GM18502 (cell line): ENCODE data around the gene ZNF208.
"Not testable (repeated sequence)": the region's sequence is repeated elsewhere in the genome, so short reads cannot be mapped to it uniquely, and the experiment has no call there.

Source experiments
- ATAC-seq: cut with Tn5 transposase; IDR thresholded peaks from one replicate; pipeline ENCODE4 v1.9.1; 2021; ENCODE audit warnings: mild to moderate bottlenecking; ENCODE audit not compliant: unreplicated experiment, poor library complexity

The ZNF208 gene

GRCh38 chr19:22010437-22011143 lies at the start of gene ZNF208:
Gene ZNF208 (minus strand): TSS chr19:22010943. CDS start chr19:22010794, 149 bp downstream.
- not testable (repeated sequence) for ATAC-seq

GRCh38 chr19:22052644-22053013 lies 41.9 kb upstream of the ZNF208 start:
- peak; percentile 48 for ATAC-seq

GRCh38 chr19:22041151-22041550 lies 30.4 kb upstream of the ZNF208 start:
- not testable (repeated sequence) for ATAC-seq

- ATAC-seq: no peak
Measured at GRCh38 chr19:22030680-22031079, 19.9 kb upstream of the ZNF208 start.

- ATAC-seq: no peak
Measured at GRCh38 chr19:22026687-22027086, 15.9 kb upstream of the ZNF208 start.

- ATAC-seq: not testable (repeated sequence)
Measured at GRCh38 chr19:22025539-22025938, 14.8 kb upstream of the ZNF208 start.

DNA sequence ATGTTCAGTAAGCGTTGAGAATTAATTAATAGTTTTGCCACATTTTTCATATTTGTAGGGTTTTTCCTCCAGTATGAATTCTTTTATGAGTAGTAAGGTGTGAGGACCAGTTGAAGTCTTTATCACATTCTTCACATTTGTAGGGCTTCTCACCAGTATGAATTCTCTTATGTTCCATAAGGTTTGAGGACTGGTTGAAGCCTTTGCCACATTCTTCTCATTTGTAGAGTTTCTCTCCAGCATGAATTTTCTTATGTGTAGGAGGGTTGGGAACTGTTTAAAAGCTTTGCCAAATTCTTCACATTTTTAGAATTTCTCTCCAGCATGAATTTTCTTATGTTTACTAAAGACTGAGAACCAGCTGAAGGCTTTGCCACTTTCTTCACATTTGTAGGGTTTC lies 40.3 kb downstream of the ZNF208 start:
- ATAC-seq: no peak

- no peak for ATAC-seq
Measured at GRCh38 chr19:21947775-21948174, 63.0 kb downstream of the ZNF208 start.

DNA sequence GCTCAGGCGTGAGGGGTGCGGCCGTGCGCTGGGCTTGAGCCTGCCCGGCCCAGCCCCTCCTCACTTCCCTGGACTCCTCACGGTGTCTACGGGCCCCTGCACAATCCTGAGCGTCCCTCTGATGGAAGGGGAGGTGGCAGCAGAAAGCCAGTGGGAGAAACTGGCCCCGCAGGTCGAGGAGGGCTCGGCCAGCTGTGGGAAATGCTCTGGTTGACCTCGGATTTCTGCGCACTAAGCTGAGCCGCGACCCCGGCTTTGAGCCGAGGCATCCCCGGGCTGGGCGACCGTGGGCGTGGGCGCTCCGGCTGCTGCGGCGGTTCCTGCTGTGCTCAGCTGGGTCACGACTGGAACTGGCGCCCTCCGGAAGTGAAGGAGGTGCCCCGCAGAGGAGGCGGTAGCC lies 70.1 kb downstream of the ZNF208 start:
- no peak for ATAC-seq

DNA sequence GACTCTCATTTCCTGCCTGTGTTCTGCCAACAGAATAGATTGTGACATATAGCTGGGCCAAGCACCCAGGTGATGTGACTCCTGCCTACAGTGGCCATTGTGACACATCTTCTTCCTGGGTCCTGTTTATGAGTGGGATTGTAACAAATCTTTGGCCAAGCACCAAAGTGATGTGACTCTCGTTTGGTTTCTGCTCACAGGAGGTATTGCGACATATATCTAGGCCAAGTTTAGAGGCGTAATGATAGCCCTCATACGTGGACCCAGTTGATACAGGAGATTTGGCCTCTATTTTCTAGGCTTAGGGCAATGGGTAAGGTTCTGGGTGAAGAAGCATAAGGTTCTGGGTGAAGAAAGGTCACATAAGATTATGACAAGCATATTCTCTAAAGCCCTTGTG lies 76.2 kb downstream of the ZNF208 start:
- ATAC-seq: no peak

DNA sequence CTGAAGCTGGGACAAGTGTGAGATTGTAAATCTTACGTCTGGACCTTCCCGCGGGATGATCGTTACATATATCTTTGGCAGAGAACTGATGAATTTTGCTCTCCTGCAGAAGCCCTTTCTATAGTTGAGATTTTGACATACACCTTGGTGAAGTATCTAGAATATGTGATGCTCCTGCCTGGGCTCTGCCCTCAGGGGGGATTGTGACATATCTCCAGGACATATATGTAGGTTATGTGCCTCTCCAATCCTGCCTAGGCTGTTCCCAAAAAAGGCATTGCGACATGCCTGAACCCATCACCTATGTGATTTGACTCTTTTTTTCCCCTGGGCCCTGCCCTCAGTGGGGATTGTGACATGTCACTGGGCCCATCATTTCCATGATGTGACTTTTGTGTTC lies 76.6 kb downstream of the ZNF208 start:
- ATAC-seq: no peak

- ATAC-seq: no peak
Measured at GRCh38 chr19:21922276-21922675, 88.5 kb downstream of the ZNF208 start.

DNA sequence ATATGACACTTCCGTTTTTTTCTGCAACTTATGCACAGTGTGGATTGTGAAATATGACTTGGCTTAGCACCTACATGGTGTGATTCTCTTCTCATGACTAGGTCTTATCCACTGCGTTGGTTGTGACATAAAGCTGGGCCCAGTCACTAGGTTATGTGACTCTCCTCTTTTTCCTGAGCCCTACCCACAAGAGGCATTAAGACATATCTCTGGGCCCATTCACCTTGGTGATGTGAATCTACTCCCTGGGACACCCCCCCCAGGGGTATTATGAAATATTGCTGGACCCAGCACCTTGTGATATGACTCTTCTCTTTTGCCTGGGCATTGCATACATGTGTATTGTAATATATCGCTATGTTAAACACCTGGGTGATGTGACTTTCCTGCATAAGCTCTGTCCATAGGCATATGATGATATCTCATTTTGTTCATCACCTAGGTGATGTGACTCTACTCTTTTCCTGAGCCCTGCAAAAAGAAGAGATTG lies 89.0 kb downstream of the ZNF208 start:
- ATAC-seq: no peak

DNA sequence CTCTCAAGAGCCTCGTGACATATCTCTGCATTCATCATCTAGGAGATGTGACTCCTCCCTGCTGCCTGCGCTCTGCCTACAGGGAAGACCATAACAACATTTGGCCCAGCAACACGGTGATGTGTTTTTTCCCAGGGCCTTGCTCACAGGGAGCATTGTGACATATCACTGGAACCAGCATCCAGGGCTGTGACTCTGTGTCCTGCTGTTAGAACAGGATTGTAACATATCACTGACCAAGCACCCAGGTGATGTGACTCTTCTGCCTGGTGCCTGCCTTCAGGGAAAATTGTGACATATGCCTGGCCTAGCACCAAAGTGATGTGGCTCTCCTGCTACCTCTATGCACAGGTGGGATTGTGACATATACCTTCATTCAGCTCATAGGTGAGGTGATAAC lies 95.3 kb downstream of the ZNF208 start:
- ATAC-seq: no peak

- no peak for ATAC-seq
Measured at GRCh38 chr19:21912654-21913053, 98.1 kb downstream of the ZNF208 start.

DNA sequence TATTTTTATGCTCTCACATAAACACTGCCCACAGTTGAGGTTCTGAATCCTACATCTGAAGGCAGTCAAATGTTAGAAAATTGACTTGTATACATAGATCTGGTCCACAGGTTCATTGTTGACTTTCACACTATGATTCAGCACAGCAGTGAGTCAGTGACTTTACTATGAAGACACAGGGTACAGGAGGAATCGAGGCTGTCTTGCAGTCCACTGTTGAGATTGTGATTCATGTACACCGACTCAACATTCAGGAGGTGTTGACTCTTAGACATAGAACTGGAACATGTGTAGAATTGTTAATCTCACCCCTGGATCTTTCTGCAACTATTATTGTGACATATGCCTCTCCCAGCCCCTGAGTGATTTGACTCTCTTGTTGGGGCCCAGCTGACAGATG lies 100.4 kb downstream of the ZNF208 start:
- ATAC-seq: no peak

DNA sequence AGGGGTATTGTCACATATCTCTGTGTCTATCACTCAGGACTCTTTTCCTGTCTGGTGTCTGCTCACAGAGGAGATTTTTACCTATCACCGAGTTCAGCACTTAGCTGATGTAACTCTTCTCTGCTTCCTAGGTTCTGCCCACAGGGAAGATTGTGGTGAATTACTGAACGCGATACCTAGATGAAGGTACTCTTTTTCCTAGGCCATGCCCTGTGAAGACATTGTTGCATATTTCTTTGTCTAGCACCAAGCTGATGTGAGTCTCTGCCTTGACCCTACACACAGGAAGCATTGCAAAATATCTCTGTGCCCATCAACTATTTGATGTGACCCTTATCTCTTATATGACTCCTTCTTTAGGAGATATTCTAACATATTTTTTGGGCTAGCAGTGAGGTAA lies 102.7 kb downstream of the ZNF208 start:
- no peak for ATAC-seq

DNA sequence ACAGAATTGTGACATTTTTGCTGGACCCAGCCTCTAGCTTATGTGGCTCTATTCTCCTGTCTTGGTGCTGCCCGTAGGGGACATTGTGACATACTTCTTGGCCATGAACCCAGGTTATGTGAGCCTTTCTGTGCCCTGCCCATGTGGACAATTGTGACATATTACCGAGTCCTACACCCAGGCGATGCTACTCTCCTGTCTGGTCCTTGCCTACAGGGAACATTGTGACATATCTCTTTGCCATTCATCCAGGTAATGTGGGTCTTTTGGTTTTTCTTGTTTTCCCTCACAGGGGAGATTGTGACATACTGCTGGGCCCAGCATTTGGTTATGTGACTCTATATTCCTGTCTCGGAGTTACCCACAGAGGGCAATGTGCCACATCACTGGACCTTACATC lies 103.2 kb downstream of the ZNF208 start:
- no peak for ATAC-seq

DNA sequence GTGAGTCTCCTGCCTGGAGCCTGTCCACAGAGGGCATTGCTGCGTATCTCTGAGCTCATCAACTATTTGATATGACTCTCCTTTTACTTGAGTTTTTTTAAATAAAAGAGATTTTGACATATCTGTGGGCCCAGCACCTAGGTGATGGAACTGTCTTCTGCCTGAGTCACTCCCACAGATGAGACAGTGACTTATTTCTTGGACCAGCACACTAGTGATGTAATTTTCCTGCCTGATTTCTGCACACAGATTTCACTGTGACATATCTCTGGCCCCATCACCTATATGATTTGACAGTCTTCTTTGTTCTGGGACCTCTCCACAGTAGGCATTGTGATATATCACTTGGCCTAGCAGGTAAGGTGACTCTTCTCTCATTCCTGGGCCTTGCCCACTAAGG lies 108.2 kb downstream of the ZNF208 start:
- ATAC-seq: no peak

DNA sequence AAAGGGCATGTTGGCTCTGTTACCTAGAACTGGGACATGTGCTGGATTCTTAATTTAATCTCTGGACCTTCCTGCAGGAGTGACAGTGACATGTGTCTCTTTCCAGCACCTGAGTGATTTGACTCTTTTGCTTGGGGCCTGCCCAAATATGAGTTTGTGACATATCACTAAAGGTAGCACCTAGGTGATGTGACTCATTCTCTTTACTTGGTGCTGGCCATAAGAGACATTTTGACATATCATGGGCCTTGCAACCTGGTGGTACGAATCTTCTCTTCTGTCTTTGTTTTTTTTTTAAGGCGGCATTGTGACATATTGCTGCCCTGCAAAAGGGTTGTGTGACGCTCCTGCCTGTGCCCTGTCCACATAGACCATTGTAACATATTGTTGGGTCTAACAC lies 108.9 kb downstream of the ZNF208 start:
- ATAC-seq: no peak

DNA sequence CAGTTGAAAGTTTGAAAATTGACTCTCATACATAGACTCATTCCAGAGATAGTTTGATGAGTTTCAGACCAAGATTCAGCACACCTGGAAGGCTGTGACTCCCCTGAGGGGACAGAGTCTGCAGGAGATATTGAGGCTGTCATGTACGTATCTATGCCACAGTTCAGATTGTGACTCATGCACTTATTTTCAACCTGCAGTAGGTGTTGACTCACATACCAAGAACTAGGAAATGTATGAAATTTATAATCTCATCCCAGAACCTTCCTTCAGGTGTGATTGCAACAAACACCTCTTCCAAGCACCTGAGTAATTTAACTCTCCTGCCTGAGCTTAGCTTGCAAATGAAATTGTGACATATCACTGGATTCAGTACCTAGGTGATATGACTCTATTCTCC lies 110.3 kb downstream of the ZNF208 start:
- no peak for ATAC-seq

- no peak for ATAC-seq
Measured at GRCh38 chr19:21891086-21891485, 119.7 kb downstream of the ZNF208 start.
